ELR (cell line): ENCODE data around the gene LMOD1.
"Not testable (repeated sequence)": the region's sequence is repeated elsewhere in the genome, so short reads cannot be mapped to it uniquely, and the experiment has no call there.

Source experiments
- DNase-seq: peaks from one replicate; pipeline ENCODE4 v3.0.0-alpha.2; 2015; ENCODE audit warnings: low read depth

LMOD1 gene

GRCh38 chr1:201946224-201946908 is at the start of gene LMOD1:
Gene LMOD1, minus strand, starts transcription at chr1:201946548. Its CDS starts 208 bp downstream, at chr1:201946340.
- peak; percentile 87 for DNase-seq

DNA sequence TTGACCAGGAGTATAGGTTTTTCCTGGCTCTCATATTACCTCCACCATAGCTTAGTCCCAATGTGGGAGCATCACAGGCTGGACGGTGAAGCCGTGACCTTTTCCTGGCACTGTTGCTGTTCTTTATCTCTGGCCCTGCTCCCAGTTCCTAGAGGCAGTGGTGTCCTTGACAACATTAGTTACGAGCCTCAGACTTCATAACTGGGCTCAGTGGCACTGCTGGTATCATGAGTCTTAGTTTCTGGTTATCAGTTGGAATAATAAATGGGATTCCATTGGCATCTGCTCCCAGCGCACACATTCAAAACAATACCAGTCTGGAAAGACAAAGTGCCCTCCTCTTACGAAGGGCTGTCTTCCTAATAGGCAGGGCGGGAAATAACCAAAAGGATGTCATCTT is 44.1 kb upstream of the LMOD1 start:
- DNase-seq, result no peak

GRCh38 chr1:201989354-201990128 is 43.2 kb upstream of the LMOD1 start:
- DNase-seq, result no peak

- DNase-seq, result no peak
These were observed 42.3 kb upstream of the LMOD1 start for GRCh38 chr1:201988601-201989000.

DNA sequence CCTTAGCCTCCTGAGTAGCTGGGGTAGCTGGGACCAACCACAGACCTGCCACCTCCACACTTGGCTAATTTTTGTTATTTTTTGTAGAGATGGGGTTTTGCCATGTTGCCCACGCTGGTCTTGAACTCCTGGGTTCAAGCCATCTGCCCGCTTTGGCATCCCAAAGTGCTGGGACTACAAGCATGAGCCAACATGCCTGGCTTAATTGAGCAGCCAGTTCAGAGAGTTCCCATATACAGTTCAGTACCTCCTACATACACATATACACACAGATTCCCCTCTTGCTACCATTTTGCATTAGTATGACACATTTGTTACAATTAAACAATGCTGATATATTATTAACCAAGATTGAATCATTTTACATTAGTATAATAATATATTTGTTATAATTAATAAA is 39.0 kb upstream of the LMOD1 start:
- no peak for DNase-seq

GRCh38 chr1:201984446-201984845 is 38.1 kb upstream of the LMOD1 start:
- DNase-seq, result no peak

DNA sequence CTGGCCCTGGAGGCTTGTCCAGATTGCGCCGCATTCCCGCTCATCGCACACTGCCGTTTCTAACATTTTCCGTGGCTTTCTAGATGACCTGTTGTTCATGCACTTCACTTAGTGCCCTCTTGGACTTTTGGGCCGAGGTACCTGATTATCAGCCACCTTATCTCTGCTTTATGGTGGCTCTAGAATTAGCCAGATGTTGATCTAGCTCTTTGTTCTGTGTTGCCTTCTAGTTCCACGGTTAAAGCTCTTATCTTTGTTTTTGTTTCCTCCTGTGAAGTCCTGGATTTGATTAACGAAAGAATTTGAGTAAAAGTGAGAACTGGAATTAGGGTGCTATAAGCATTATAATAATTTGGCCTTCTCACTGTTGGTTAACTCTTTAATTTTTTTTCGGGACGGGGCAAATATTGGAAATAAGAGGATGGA is 37.0 kb upstream of the LMOD1 start:
- no peak for DNase-seq

DNA sequence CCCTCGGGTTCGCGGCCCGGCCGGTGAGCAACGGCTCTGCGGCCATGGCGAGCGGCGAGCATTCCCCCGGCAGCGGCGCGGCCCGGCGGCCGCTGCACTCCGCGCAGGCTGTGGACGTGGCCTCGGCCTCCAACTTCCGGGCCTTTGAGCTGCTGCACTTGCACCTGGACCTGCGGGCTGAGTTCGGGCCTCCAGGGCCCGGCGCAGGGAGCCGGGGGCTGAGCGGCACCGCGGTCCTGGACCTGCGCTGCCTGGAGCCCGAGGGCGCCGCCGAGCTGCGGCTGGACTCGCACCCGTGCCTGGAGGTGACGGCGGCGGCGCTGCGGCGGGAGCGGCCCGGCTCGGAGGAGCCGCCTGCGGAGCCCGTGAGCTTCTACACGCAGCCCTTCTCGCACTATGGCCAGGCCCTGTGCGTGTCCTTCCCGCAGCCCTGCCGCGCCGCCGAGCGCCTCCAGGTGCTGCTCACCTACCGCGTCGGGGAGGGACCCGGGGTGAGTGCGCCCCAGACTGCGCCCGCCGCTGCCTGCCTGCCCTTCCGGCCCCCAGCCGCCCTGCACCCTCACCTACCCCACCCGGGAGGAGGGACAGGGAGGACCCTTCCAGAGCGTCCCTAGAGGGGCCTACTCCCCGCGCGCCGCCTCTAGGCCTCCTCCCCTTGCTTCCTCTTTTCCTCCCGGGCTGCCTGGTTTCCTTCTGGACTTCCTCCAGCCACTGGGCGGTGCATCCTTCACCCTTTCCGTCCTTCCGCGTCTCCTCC is 36.5 kb upstream of the LMOD1 start, which contains the start of gene RNPEP:
RNPEP (plus strand) TSS at position 26 of the 757 bp plus-strand sequence; CDS start at position 45, 19 bp downstream.
- peak; percentile 91 for DNase-seq

GRCh38 chr1:201982082-201982622 is 35.8 kb upstream of the LMOD1 start:
- no peak for DNase-seq

- DNase-seq, result peak; percentile 56
These were observed 24.2 kb upstream of the LMOD1 start for GRCh38 chr1:201970334-201971159.

- DNase-seq, result no peak
These were observed 22.0 kb upstream of the LMOD1 start for GRCh38 chr1:201968202-201968925.

GRCh38 chr1:201966171-201966570 is 19.8 kb upstream of the LMOD1 start:
- no peak for DNase-seq

DNA sequence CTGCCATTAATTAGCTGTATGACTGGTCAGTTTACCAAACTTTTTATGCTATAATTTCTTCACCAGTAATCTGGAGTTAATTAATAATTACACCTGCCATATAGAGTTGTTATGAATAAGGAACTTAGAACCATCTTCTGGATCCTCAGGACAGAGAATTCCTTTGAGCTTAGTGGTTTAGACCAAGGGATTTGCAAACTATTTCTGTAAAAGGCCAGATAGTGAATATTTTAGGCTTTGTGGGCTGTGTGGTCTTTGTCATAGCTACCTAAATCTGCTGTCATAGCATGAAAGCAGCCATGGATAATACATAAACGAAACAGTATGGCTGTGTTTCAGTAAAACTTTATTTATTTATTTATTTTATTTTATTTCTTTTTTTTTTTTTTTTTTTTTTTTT is 17.9 kb upstream of the LMOD1 start:
- peak; percentile 44 for DNase-seq

- DNase-seq, result not testable (repeated sequence)
These were observed 16.0 kb upstream of the LMOD1 start for GRCh38 chr1:201962382-201962781.

DNA sequence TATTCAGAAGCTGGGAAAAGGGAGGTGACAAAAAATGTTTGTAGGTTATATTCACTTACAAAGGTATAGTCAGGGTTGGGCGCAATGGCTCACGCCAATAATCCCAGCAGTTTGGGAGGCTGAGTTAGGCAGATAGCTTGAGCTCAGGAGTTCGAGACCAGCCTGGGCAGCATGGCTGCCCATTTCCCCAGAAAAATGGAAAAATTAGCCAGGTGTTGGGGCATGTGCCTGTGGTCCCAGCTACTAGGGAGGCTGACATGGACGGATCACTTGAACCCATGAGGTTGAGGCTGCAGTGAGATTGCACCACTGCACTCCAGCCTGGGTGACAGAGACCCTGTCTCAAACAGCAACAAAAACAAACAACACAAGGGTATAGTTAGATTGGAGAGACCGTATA is 12.0 kb upstream of the LMOD1 start:
- DNase-seq, result no peak

- no peak for DNase-seq
These were observed 9.4 kb upstream of the LMOD1 start for GRCh38 chr1:201955729-201956143.

- DNase-seq, result peak; percentile 99
These were observed 8.8 kb upstream of the LMOD1 start, which contains the start of gene TIMM17A for GRCh38 chr1:201955009-201955728. Gene TIMM17A, plus strand, starts transcription at chr1:201955503. Its CDS starts 24 bp downstream, at chr1:201955527.

- DNase-seq, result peak; percentile 18
These were observed 8.1 kb upstream of the LMOD1 start for GRCh38 chr1:201954263-201955008.

DNA sequence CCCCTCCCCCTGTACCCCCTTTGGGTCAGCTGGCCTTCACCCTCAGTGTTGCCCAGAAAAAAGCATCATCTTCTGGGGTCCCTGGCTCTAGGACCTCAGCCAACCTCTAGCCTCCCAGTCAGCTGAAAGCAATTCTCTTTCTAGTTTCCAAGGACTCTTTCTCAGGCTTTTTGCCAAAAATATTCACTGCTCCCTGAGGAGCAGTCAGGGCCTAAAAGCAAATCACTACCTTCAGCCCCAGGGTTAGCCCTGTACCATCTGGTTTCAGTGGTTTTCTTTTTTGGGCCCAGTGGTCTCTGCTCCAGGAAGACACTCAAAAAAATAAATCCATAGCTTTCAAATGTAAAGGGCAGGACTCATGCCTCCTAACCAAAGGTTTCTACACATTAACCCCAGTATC is 3.1 kb upstream of the LMOD1 start:
- DNase-seq, result no peak
